GM21360 (cell line): ENCODE data around the gene SLC9A6.
"Not testable (repeated sequence)": the region's sequence is repeated elsewhere in the genome, so short reads cannot be mapped to it uniquely, and the experiment has no call there.

Experiments
- ATAC-seq: cut with Tn5 transposase; IDR thresholded peaks from one replicate; pipeline ENCODE4 v1.9.1; 2021; ENCODE audit warnings: mild to moderate bottlenecking, moderate library complexity; ENCODE audit not compliant: unreplicated experiment

Gene SLC9A6

GRCh38 chrX:136028383-136028984, 43.2 kb downstream of the SLC9A6 start:
- ATAC-seq = no peak

GRCh38 chrX:136029766-136030165, 44.5 kb downstream of the SLC9A6 start:
- ATAC-seq = no peak

- no peak for ATAC-seq
Measured at GRCh38 chrX:136030303-136031191, 45.3 kb downstream of the SLC9A6 start.

GRCh38 chrX:136031626-136032025, 46.4 kb downstream of the SLC9A6 start:
- no peak for ATAC-seq

- no peak for ATAC-seq
Measured at GRCh38 chrX:136032370-136032769, 47.1 kb downstream of the SLC9A6 start.

GRCh38 chrX:136034668-136035067, 49.4 kb downstream of the SLC9A6 start:
- ATAC-seq = no peak

- ATAC-seq = no peak
Measured at GRCh38 chrX:136035663-136036062, 50.4 kb downstream of the SLC9A6 start.

GRCh38 chrX:136039485-136039884, 54.2 kb downstream of the SLC9A6 start:
- no peak for ATAC-seq

- ATAC-seq = no peak
Measured at GRCh38 chrX:136039968-136040367, 54.7 kb downstream of the SLC9A6 start.

- no peak for ATAC-seq
Measured at GRCh38 chrX:136041254-136041812, 56.1 kb downstream of the SLC9A6 start.

GRCh38 chrX:136045008-136045407, 59.8 kb downstream of the SLC9A6 start:
- ATAC-seq = no peak

- no peak for ATAC-seq
Measured at GRCh38 chrX:136046295-136047015, 61.2 kb downstream of the SLC9A6 start.

- ATAC-seq = no peak
Measured at GRCh38 chrX:136047016-136047642, 61.9 kb downstream of the SLC9A6 start.

- no peak for ATAC-seq
Measured at GRCh38 chrX:136047969-136048368, 62.7 kb downstream of the SLC9A6 start.

- ATAC-seq = no peak
Measured at GRCh38 chrX:136048446-136048845, 63.2 kb downstream of the SLC9A6 start.

GRCh38 chrX:136049608-136050007, 64.4 kb downstream of the SLC9A6 start:
- no peak for ATAC-seq

- not testable (repeated sequence) for ATAC-seq
Measured at GRCh38 chrX:136050875-136051274, 65.6 kb downstream of the SLC9A6 start.

- no peak for ATAC-seq
Measured at GRCh38 chrX:136051611-136052010, 66.4 kb downstream of the SLC9A6 start.

- ATAC-seq = no peak
Measured at GRCh38 chrX:136055651-136056221, 70.5 kb downstream of the SLC9A6 start.

GRCh38 chrX:136057567-136057966, 72.3 kb downstream of the SLC9A6 start:
- no peak for ATAC-seq

- no peak for ATAC-seq
Measured at GRCh38 chrX:136059350-136059749, 74.1 kb downstream of the SLC9A6 start.
